Measurements from ENCODE around the gene SEPTIN7. TPM values are rescaled to one million over a fixed set of nuclear protein-coding genes. Genes with fewer than 3 reads are reported as not detected.

Gene SEPTIN7
- total and polyA plus RNA-seq, 2 donors (not counting 1 experiment from before 2014, with no cell fraction given) = 181 to 576 TPM

DNA sequence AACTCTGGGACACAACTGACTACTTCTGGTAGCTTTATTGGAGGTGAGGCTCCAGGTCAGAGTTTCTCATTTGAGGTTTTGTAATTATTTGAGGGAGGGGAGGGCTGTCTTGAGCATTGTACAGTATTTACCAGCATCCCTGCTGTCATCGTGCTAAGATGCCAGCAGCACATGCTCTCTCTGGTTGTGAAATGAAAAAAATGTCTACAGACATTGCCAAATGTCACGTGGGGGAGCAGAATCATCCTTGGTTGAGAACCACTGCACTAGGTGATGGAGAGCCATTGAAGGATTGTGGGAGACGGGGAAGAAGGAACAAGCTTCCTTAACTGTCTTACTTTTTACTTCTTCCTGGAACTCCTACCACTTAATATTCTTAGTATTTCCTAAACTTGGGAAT is 5.0 kb downstream of the SEPTIN7 start:
- Histone ChIP-seq H3K4me2 (ENCODE audit: extremely low read depth, insufficient read depth, low read length) (no peak overlapping the region), H4K20me1 (ENCODE audit: control insufficient read depth, extremely low read depth, insufficient read depth, low read length) (peaks cover 4% of the 10 kb centered on the region), H3K27ac (ENCODE audit: insufficient read depth, low read length) (no peak overlapping the region), H3K79me2 (ENCODE audit: control insufficient read depth, insufficient read depth, low read length) (peaks cover 91% of the 10 kb centered on the region), H3K9ac (ENCODE audit: insufficient read depth, low read length) (no peak overlapping the region), H2AFZ (ENCODE audit: low read length) (no peak overlapping the region), H3K4me1 (ENCODE audit: control insufficient read depth, extremely low read depth, insufficient read depth, low read length) (peaks cover 2% of the 10 kb centered on the region), H3K4me3 (replicated peaks in 1 of 4; ENCODE audit: control extremely low read depth in 1 of 4, insufficient read depth in 1 of 4, low read depth in 3 of 4, low read length in 4 of 4) (no peak overlapping the region), H3K27me3 (ENCODE audit: control insufficient read depth, insufficient read depth, low read length) (no peaks in the 10 kb centered on the region), H3K36me3 (ENCODE audit: control insufficient read depth, insufficient read depth, low read length) (no peaks in the 10 kb centered on the region), H3K9me3 (ENCODE audit: control insufficient read depth, insufficient read depth, low read depth, low read length) (no peaks in the 10 kb centered on the region)
- TF ChIP-seq CTCF (conservative IDR thresholded peaks at IDR 0.05 in 1 of 2, IDR thresholded peaks at IDR 0.05 in 1 of 2; ENCODE audit: low read depth in 1 of 2, low read length in 2 of 2) (no peak), EZH2 (IDR thresholded peaks at IDR 0.05; ENCODE audit: low read length, missing control alignments) (no peak)
- DNase-seq (ENCODE audit: low read depth in 2 of 2) = peak in 1 of 2 donors; percentile 8

GRCh38 chr7:35816514-35816913 is 15.7 kb downstream of the SEPTIN7 start:
- H3K4me2 ChIP-seq (ENCODE audit: extremely low read depth, insufficient read depth, low read length) = no peak overlapping the region
- no peak overlapping the region for H2AFZ ChIP-seq (ENCODE audit: low read length)
- no peaks in the 10 kb centered on the region for H3K36me3 ChIP-seq (ENCODE audit: control insufficient read depth, insufficient read depth, low read length)
- peaks cover 98% of the 10 kb centered on the region for H3K79me2 ChIP-seq (ENCODE audit: control insufficient read depth, insufficient read depth, low read length)
- no peak overlapping the region for H3K4me3 ChIP-seq (replicated peaks in 1 of 4; ENCODE audit: control extremely low read depth in 1 of 4, insufficient read depth in 1 of 4, low read depth in 3 of 4, low read length in 4 of 4)
- no peak overlapping the region for H3K27ac ChIP-seq (ENCODE audit: insufficient read depth, low read length)
- no peak overlapping the region for H3K9ac ChIP-seq (ENCODE audit: insufficient read depth, low read length)
- no peaks in the 10 kb centered on the region for H3K9me3 ChIP-seq (ENCODE audit: control insufficient read depth, insufficient read depth, low read depth, low read length)
- H3K27me3 ChIP-seq (ENCODE audit: control insufficient read depth, insufficient read depth, low read length) = no peaks in the 10 kb centered on the region
- H4K20me1 ChIP-seq (ENCODE audit: control insufficient read depth, extremely low read depth, insufficient read depth, low read length) = peaks cover 10% of the 10 kb centered on the region
- no peak for DNase-seq (ENCODE audit: low read depth in 2 of 2)
- no peaks in the 10 kb centered on the region for H3K4me1 ChIP-seq (ENCODE audit: control insufficient read depth, extremely low read depth, insufficient read depth, low read length)
- TF ChIP-seq EZH2 (IDR thresholded peaks at IDR 0.05; ENCODE audit: low read length, missing control alignments) (no peak), CTCF (conservative IDR thresholded peaks at IDR 0.05 in 1 of 2, IDR thresholded peaks at IDR 0.05 in 1 of 2; ENCODE audit: low read depth in 1 of 2, low read length in 2 of 2) (no peak)

- peaks cover 9% of the 10 kb centered on the region for H4K20me1 ChIP-seq (ENCODE audit: control insufficient read depth, extremely low read depth, insufficient read depth, low read length)
These were observed 16.3 kb downstream of the SEPTIN7 start for GRCh38 chr7:35817181-35817580.

More at GRCh38 chr7:35817181-35817580, 16.3 kb downstream of the SEPTIN7 start:
- Histone ChIP-seq H3K27ac (ENCODE audit: insufficient read depth, low read length) (no peak overlapping the region), H3K9ac (ENCODE audit: insufficient read depth, low read length) (no peak overlapping the region), H2AFZ (ENCODE audit: low read length) (no peak overlapping the region), H3K4me3 (replicated peaks in 1 of 4; ENCODE audit: control extremely low read depth in 1 of 4, insufficient read depth in 1 of 4, low read depth in 3 of 4, low read length in 4 of 4) (no peak overlapping the region), H3K9me3 (ENCODE audit: control insufficient read depth, insufficient read depth, low read depth, low read length) (no peaks in the 10 kb centered on the region), H3K4me1 (ENCODE audit: control insufficient read depth, extremely low read depth, insufficient read depth, low read length) (no peaks in the 10 kb centered on the region), H3K4me2 (ENCODE audit: extremely low read depth, insufficient read depth, low read length) (no peak overlapping the region), H3K27me3 (ENCODE audit: control insufficient read depth, insufficient read depth, low read length) (no peaks in the 10 kb centered on the region), H3K79me2 (ENCODE audit: control insufficient read depth, insufficient read depth, low read length) (peaks cover 99% of the 10 kb centered on the region), H3K36me3 (ENCODE audit: control insufficient read depth, insufficient read depth, low read length) (no peaks in the 10 kb centered on the region)
- TF ChIP-seq CTCF (conservative IDR thresholded peaks at IDR 0.05 in 1 of 2, IDR thresholded peaks at IDR 0.05 in 1 of 2; ENCODE audit: low read depth in 1 of 2, low read length in 2 of 2) = no peak
- TF ChIP-seq EZH2 (IDR thresholded peaks at IDR 0.05; ENCODE audit: low read length, missing control alignments) = no peak
- no peak for DNase-seq (ENCODE audit: low read depth in 2 of 2)

All from fibroblast of lung (primary cell).